HS-27A (cell line): ENCODE results near the gene SUZ12.
A peak's percentile ranks its signal among the peaks of the same experiment; 100 is the strongest.
"Not testable (repeated sequence)": the region's sequence is repeated elsewhere in the genome, so short reads cannot be mapped to it uniquely, and the experiment has no call there.

ENCODE experiments used
- DNase-seq: peaks from one replicate; pipeline ENCODE4 v3.0.0-alpha.2; 2012; ENCODE audit warnings: low read depth, missing footprints

SUZ12 gene

DNA sequence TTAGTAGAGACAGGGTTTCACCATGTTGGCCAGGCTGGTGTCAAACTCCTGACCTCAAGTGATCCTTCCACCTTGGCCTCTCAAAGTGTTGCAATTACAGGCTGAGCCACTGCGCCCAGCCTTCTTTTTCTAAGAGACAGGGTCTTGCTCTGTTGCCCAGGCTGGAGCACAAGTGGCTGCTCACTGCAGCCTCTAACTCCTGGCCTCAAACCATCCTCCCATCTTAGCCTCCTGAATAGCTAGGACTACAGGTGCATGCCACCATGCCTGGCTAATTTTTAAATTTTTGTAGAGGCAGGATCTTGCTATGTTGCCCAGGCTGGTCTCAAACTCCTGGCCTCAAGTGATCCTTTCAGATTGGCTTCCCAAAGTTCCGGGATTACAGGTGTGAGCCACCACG lies 15.1 kb downstream of the SUZ12 start:
- not testable (repeated sequence) for DNase-seq

DNA sequence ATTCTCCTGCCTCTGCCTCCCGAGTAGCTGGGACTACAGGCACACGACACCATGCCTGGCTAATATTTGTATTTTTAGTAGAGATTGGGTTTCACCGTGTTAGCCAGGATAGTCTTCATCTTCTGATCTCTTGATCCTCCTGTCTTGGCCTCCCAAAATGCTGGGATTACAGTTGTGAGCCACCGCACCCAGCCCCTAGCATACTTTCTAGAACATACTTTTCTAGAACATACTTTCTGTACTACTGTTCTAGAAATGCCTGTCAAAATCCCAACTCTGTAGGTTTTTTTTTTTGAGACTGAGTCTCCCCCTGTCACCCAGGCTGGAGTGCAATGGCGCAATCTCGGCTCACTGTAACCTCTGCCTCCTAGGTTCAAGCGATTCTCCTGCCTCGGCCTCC lies 27.3 kb downstream of the SUZ12 start:
- DNase-seq = not testable (repeated sequence)

DNA sequence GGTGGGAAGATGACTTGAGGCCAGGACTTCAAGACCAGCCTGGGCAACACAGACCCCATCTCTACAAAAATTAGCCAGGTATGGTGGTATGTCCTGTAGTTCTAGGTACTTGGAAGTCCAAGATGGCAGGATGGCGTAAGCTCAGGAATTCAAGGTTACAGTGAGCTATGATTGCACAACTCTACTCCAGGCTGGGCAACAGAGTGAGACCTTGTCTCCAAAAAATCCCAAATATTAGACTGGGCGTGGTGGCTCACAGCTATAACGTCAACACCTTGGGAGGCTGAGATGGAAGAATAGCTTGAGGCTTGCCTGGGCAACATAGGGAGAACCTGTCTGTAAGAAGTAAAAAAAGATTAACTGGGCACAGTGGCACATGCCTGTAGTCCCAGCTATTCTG lies 30.8 kb downstream of the SUZ12 start:
- no peak for DNase-seq

- not testable (repeated sequence) for DNase-seq
These were observed 33.6 kb downstream of the SUZ12 start for GRCh38 chr17:31970416-31970815.

DNA sequence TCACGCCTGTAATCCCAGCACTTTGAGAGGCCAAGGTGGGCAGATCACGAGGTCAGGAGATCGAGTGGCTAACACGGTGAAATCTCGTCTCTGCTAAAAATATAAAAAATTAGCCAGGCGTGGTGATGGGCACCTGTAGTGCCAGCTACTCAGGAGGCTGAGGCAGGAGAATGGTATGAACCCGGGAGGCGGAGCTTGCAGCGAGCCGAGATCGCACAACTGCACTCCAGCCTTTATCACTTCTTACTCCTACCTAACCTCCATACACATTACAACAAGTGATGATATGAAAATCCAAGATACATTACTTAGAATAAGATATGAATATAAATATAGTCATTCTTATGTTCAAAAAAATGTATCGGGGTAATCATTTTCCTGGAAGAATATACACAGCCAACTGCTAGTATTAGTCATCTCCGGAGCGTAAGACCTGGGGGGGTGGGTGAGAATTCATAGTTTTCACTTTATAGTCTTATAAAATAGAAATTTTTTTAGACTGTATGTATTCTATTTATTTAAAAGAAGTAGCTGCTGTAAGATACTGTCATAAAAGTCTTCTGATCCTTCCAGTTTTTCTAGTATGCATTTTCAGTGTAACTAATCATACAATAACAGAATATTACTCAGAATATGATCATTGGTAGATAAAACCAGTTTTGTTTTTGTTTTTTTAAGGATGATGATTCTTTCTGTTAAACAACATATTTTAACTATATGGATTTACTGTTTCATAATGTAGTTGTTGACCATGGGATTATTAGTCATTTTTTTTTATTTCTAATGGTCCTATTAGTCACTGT lies 37.7 kb downstream of the SUZ12 start:
- not testable (repeated sequence) for DNase-seq

DNA sequence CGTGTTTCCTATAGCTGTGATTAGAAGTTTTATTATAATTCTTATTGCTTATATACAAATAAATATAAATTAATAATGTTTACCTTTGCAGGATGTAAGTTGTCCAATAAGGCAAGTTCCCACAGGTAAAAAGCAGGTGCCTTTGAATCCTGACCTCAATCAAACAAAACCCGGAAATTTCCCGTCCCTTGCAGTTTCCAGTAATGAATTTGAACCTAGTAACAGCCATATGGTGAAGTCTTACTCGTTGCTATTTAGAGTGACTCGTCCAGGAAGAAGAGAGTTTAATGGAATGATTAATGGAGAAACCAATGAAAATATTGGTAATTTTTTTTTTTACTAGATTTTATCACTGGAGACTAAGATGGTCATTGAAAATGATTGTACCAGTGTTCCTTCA lies 38.6 kb downstream of the SUZ12 start:
- DNase-seq = not testable (repeated sequence)

- DNase-seq = not testable (repeated sequence)
These were observed 55.0 kb downstream of the SUZ12 start for GRCh38 chr17:31991821-31992220.

DNA sequence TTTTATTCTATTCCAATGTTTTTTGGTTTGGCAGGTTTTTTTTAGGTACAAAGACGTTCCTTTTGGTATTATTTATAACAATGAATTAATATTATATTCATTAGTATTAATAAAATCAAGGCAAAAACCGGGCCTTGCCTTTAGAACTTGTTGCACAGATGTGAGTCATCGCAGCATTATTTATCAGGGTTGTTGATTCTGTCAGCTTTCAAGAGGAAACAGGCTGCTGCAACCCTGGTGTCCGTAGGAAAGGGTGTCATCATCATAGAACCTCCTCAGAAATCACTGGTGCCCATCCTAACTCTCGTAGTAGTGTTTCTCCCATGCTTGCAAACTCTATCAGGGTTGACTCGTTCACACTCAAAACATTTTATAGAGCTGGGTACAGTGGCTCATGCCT lies 60.2 kb downstream of the SUZ12 start:
- DNase-seq = no peak

DNA sequence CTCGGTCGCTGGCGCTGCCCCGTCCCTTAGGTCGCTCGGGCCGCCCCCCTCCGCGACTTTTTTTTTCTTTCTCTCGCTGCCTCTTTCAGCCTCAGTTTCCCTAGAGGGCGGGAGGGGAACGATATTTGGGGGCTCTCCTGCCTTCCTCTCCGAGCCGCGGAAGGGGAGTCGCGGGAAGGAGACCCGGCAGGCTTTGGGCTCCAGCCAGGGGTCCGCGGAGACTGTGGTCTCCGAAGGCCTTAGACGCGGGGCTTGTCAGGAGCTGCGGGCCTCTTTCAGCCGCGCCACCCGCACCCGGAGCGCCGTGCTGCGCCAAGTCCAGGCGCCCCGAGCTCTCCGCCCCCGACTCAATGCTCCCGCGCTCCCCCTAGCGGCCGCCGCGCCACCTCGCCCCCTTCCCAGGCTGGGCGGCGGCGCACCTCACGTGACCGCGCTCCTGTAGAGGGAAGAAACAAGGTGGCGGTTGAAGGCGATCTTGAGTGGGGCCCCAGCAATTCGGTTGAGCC lies 70.2 kb downstream of the SUZ12 start, which contains the start of gene LRRC37B:
TSS of gene LRRC37B (plus strand) at position 427 of the 506 bp plus-strand sequence. CDS start 14,010 bp downstream, outside the sequence.
- peak; percentile 12 for DNase-seq

GRCh38 chr17:32007463-32008298 lies 70.9 kb downstream of the SUZ12 start:
- no peak for DNase-seq

GRCh38 chr17:32009262-32009542 lies 72.4 kb downstream of the SUZ12 start:
- no peak for DNase-seq

DNA sequence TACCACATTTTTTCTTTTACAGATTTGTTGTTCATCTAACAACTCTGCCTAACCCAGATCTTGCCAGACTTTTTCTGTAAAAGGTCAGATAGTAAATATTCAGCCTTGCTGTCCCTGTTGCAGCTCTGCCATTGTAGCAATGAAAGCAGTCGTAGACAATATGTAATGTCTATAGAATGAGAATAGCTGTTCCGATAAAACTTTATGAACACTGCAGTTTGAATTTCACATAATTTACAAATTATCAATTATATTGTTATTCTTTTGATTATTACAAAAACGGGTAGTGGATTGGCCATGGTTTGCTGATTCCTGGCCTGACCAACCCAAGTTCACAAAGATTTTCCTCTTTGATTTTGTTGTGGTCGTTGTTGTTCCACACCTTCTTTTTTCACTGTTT lies 73.3 kb downstream of the SUZ12 start:
- no peak for DNase-seq

DNA sequence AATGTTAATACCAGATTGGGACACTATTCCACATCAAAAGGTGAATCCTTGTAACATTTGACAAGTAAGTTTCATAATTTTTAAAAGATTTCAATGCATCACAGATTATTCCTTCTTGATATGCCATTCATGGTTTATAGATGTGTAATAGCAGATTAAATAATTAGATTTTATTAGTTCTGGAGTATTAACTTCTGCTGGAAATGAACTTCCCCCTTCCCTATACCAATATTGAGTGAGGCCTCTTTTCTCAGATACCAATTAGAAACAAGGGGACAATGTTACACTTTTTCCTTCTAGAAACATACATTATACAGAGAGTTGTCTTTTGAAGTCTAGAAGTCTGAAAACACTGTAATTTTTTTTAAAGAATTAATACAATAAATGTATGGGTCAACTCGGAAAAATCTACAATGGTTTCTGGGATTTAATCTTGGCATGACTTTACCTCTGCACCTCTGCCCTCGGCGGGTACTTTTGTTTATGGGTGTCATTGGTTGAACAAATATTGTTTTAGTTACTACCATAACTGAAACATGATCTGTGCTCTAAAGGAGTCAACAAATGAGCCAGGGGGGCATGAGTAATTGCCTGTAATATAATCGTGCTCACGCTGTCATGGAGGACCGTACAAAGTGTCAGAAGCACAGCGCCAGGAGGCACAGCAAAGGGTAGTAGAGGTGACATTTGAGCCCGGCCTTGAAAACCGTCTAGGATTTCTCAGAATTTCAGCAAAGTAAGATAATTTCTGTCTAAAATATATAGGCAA lies 78.6 kb downstream of the SUZ12 start:
- no peak for DNase-seq

DNA sequence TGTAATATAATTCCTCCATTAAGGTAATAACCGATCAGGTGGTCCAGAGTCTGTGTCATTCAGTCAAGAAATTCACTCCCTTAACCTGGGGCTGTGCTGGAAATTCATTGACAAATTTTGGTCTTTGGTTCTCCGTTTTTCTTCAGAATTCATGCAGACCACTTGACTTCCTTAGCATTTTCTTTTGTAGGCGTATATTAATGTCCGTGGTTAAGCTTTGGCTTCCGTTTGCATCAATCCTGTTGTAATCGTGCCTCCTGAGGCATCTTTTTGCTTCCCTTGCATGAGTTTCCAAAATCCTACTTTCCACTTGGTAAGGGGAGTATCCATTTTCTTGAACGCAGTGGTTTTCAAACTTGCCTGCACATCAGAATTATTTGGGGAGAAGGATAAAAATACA lies 79.4 kb downstream of the SUZ12 start:
- DNase-seq = no peak

DNA sequence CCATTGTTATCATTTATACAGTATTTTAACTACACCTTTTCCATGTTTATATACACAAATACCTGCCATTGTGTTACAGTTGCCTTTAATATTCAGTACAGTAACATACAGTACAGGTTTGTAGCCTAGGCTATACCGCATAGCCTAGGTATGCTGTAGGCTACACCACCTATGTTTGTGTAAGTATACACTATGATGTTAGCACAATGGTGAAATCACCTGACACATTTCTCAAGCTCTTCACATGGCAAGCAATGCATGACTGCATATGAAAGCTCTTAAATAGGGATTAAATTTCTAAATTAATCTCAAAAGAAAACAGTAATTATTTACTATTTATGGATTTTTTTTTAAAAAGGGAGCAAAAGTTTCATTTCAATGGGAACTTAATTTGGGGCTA lies 82.4 kb downstream of the SUZ12 start:
- DNase-seq = no peak

- DNase-seq = no peak
These were observed 84.3 kb downstream of the SUZ12 start for GRCh38 chr17:32020943-32021614.

DNA sequence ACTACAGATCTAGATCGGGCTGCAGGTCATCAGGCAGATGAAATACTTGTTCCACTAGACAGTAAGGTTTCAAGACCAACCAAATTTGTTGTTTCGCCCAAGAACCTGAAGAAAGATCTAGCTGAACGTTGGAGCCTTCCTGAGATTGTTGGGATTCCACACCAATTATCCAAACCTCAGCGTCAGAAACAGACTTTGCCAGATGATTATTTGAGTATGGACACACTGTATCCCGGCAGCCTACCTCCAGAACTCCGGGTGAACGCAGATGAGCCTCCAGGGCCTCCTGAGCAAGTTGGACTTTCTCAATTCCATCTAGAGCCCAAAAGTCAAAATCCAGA lies 84.8 kb downstream of the SUZ12 start:
- no peak for DNase-seq

DNA sequence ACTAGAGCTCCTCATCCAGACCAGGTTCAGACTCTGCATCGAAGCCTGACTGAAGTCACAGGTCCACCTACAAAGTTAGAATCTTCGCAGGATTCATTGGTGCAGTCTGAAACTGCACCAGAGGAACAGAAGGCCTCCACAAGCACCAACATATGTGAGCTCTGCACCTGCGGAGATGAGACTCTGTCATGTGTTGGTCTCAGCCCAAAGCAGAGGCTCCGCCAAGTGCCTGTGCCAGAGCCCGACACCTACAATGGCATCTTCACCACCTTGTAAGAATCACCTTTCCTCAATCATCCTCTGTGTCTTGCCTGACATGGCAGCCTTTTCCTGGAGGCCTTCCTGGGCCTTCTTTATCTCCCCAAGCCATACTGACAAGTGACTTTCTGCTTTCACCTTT lies 85.7 kb downstream of the SUZ12 start:
- not testable (repeated sequence) for DNase-seq

DNA sequence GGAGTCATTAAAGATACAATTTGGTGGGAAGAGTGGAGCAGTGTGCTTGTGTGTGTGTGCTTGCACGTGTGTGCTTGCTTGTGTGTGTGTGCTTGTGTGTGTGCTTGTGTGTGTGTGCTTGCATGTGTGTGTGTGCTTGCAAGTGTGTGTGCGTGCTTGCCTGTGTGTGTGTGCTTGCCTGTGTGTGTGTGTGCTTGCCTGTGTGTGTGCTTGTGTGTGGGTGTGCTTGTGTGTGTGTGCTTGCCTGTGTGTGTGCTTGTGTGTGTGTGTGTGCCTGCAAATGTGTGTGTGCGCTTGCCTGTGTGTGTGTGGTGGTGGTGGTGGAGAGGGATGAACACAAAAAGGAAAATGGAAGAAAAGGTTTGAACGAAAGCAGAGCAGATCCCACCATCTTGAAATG lies 90.5 kb downstream of the SUZ12 start:
- DNase-seq = not testable (repeated sequence)

DNA sequence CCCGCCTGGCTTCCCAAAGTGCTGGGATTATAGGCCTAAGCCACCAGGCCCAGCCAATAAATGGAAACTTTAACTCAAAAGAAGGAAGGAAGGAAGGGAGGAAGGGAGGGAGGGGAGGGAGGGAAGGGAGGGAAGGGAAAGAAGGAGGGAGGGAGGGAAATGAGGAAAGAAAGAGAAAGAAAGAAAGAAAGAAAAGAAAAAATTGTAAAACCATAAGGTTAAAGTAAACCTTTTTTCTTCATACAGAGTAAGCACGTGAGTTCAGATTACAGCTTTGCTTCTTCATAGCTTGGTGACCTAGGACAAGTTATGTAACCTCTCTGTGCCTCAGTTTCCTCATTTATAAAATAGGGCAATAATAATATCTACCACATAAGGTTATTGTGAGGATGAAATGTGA lies 96.4 kb downstream of the SUZ12 start:
- DNase-seq = no peak

DNA sequence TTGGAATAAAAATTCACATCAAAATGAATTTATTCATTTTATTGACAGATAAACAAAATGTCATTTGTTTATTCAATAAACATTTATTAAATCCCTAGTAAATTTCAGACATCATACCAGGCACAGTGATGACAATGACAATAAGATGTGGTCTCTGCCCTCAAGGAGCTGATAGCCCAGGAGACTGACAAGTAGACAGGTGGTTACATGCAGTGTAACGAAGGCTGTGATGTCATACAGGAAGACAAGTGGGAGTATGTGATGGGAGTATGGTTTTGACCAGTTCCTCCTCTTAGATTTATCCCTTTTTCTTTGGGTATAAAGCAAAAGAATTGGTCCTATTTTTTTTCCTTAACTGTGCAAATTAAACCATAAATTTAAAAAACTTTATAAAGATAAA lies 97.0 kb downstream of the SUZ12 start:
- DNase-seq = not testable (repeated sequence)

DNA sequence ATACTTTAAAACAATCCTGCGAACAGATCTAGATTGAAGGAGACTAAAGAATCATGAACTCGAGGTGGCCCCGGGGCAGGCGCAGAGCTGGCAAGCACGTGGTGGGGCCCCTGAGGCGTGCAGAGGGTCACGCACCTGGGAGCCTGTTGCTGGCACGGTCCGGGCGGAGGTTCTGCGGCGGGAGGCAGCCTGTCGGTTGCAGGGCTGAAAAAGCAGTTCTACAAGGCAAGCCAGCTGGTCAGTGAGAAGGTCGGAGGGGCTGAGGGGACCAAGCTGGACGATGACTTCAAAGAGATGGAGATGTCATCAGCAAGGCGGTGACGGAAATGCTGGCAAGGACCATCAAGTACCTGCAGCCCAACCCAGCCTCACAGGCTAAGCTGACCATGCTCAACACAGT lies 103.4 kb downstream of the SUZ12 start:
- DNase-seq = not testable (repeated sequence)
